Right ventricle myocardium superior (tissue), 1 donor: ENCODE results near the gene SLC9A8. TPM values are rescaled to one million over a fixed set of nuclear protein-coding genes. Genes with fewer than 3 reads are reported as not detected.

ENCODE experiments used
- ATAC-seq: fragments of 200-7000 bp; cut with Tn5 transposase; one replicate; pipeline ENCODE4 v1.9.1; 2020; ENCODE audit warnings: mild to moderate bottlenecking; ENCODE audit not compliant: poor library complexity
- DNase-seq: peaks from one replicate; pipeline ENCODE4 v3.0.0-alpha.2; 2020
- intact Hi-C: fragments of 100-400 bp; cut with DNase I; formaldehyde crosslinking; loops from one replicate; pipeline ENCODE4 v1.11.2; 2022
- total RNA-seq: library from RNA; stranded (reverse); fragmentation: NEBNext Ultra II Directional; extraction: Animal tissue kit (Norgen Biotek cat#: 25700); gene quantifications from one replicate; pipeline ENCODE4 v1.2.1, GENCODE V29; 2021
- donor health status: DM: no; HTN: yes; CAD: no; lungs with severe emphysema.

Gene SLC9A8
- total RNA-seq, 1 donor from 2014 or later: 5.1 TPM

- DNase-seq (no peak), ATAC-seq (no peak)
- intact Hi-C loops: no loop called here
Measured at GRCh38 chr20:49918446-49918845, 105.8 kb downstream of the SLC9A8 start.

DNA sequence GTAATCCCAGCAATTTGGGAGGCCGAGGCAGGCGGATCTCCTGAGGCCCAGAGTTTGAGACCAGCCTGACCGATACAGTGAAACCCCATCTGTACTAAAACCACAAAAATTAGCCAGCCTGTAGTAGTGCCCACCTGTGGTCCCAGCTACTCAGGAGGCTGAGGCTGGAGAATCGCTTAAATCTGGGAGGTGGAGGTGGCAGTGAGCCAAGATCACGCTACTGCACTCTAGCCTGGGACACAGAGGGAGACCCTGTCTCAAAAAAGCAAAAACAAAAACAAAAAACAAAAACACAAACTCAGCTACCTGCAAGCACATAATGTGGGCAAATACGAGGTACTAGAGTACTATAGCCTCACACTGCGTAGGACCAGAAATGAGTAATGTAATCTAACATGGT, 106.4 kb downstream of the SLC9A8 start:
- intact Hi-C loops: no loop called here
- DNase-seq (no peak), ATAC-seq (no peak)

DNA sequence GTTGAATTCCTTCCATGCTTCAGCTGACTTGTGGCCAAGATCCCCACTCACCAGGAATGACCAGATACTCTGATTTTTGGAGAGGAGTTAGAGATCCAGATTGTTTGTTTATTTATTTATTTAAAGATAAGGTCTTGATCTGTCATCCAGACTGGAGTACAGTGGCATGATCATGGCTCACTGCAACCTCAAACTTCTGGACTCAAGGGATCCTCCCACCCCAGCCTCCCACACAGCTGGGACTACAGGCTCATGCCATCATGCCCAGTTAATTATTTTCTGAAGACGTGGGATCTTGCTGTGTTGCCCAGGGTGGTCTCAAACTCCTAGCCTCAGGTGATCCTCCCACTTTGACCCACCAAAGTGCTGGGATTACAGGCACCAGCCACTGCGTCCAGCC, 106.8 kb downstream of the SLC9A8 start:
- intact Hi-C loops: no loop called here
- no peak for ATAC-seq

DNA sequence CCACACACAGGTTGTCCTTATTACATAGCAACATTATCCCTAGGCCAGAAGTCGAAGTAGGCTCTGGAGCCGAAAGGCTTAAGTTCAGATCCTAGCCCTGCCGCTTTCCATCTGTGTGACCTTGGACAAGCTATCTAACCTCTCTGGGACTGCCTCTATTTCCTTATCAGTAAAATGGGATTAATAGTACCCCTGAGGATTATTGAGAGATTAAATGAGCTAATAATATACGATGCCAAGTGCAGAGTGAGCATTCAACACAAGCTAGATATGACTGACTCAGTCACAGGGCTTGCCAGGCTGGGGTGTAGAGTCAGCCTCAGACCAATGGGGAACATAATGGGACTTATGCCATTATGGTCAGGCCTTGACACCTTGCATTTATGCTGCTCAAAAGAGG, 111.6 kb downstream of the SLC9A8 start:
- DNase-seq (no peak), ATAC-seq (no peak)
- intact Hi-C loops: no loop called here

More for the DNA sequence above, 106.8 kb downstream of the SLC9A8 start:
- no peak for DNase-seq

GRCh38 chr20:49925901-49926454, 113.3 kb downstream of the SLC9A8 start:
- intact Hi-C loops: no loop called here
- no peak for DNase-seq

GRCh38 chr20:49928411-49929141, 115.9 kb downstream of the SLC9A8 start:
- peak; percentile 87 for ATAC-seq
- peak; percentile 83 for DNase-seq
- intact Hi-C loops: no loop called here

More at GRCh38 chr20:49925901-49926454, 113.3 kb downstream of the SLC9A8 start:
- ATAC-seq: no peak

DNA sequence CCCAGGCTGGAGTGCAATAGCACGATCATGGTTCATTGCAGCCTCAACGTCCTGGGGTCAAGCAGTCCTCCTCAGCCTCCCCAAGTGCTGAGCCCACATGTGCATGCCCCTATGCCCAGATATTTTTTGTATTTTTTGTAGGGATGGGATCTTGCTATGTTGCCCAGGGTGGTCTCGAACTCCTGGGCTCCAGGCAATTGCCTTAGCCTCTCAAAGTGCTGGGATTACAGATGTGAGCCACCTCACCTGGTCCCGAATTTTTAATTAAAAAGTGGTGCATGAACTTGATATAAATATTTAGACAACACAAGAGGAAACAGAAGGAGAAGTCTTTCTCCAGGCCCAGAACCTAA, 116.5 kb downstream of the SLC9A8 start:
- intact Hi-C loops: no loop called here
- ATAC-seq (no peak), DNase-seq (no peak)

DNA sequence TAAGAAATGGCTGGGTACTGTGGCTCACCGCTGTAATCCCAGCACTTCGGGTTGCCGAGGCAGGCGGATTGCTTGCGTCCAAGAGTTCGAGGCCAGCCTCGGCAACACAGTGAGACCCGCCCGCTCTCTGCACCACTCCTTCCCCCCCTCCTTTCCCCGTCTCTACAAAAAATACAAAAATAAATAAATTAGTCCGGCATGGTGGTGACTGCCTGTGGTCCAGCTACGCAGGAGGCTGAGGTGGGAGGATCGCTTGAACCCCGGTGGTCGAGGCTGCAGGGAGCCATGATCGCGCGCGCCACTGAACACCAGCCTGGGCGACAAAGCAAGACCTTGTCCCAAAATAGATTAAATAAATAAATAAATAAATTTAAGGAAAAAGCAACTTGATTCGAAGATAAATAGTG, 123.1 kb downstream of the SLC9A8 start:
- ATAC-seq: peak; percentile 25
- intact Hi-C loops: loop anchor here (10.0 kb wide), 1 partner anchor 391 kb away; no protein-coding TSS in a partner anchor
- DNase-seq: no peak

- peak; percentile 96 for ATAC-seq
- intact Hi-C loops: loop anchor here (10.0 kb wide), 1 partner anchor 392 kb away; no protein-coding TSS in a partner anchor
Measured at GRCh38 chr20:49936153-49937026, 123.8 kb downstream of the SLC9A8 start, which contains the start of gene RNF114. RNF114 (plus strand) TSS chr20:49936397; CDS start chr20:49936413, 16 bp downstream.

DNA sequence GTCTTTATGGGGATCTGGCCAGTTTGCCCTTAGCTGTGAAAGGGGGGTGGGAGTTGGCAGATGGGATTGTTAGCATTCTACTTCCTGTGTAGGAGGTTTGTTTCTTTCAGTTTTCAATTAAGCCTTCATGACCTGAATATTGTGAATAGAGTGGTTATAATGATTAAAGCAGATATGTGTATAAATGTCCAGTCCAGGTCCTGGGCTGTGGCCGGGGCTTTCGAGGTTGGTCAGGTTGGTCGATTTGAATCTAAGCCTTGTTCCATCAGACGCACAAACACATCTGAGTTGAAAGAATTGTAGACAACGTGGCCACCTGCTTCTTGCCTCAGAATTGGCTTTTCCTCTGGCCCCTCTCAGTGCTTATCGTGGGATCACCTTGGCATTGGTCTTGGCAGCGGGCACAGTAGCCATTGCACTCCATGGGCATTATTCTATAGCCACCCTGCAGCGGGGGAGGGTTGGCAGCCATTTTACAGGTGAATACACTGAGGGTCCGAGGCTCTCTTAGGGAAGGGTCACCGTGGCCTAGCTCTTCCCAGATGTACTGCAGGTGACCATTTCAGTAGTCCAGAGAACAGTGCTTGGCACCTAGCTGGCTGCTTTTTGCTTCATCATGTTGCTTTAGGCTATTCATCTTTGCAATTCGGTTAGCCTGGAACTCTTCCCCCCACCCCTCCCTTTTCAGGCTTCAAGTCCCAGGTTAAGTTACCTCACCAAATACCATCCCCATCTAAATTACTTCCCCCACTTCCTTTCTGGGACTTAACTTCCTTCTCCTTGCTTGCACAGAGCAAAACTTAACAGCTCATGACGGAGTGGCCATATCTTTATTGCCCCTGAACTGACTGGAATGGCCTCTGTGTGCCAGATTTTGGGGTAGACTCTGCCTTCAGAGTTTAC, 124.7 kb downstream of the SLC9A8 start:
- no peak for DNase-seq
- no peak for ATAC-seq
- intact Hi-C loops: loop anchor here (10.0 kb wide), 1 partner anchor 392 kb away; no protein-coding TSS in a partner anchor

More at GRCh38 chr20:49936153-49937026, 123.8 kb downstream of the SLC9A8 start, which contains the start of gene RNF114:
- peak; percentile 95 for DNase-seq

- intact Hi-C loops: loop anchor here (10.0 kb wide), 1 partner anchor 394 kb away; no protein-coding TSS in a partner anchor
- DNase-seq (peak; percentile 74), ATAC-seq (no peak)
Measured at GRCh38 chr20:49938173-49939163, 125.8 kb downstream of the SLC9A8 start.

GRCh38 chr20:49941456-49941855, 128.8 kb downstream of the SLC9A8 start:
- ATAC-seq (no peak), DNase-seq (no peak)
- intact Hi-C loops: no loop called here

Other genes with a start within 250 kb of the SLC9A8 start
- 26.9 TPM for gene PTGIS, start 244.7 kb upstream of the SLC9A8 start, total RNA-seq
- 39.6 TPM for gene B4GALT5, start 99.0 kb upstream of the SLC9A8 start, total RNA-seq
- gene SPATA2, start 102.7 kb downstream of the SLC9A8 start, total RNA-seq: 7.9 TPM
- gene RNF114, start 123.6 kb downstream of the SLC9A8 start, total RNA-seq: 52.1 TPM
- gene SNAI1, start 170.2 kb downstream of the SLC9A8 start, total RNA-seq: 0.81 TPM